SK-N-SH (cell line): ENCODE measurements around the gene KIAA1549.

ENCODE experiments used
- CTCF ChIP-seq: fragments of 200-600 bp; sonication (generic); IDR thresholded peaks from 2 replicates; pipeline ENCODE4 v1.6.1; 2017; ENCODE audit warnings: antibody characterized with exemption, mild to moderate bottlenecking, moderate library complexity
- EP300 ChIP-seq, 2 experiments: IDR thresholded peaks; 2 replicates each; pipeline versions ENCODE4 v1.4.0 to v1.6.1; 2012; ENCODE audit warnings: borderline replicate concordance in 1 of 2, low read depth in 1 of 2, low read length in 1 of 2
- FOXM1 ChIP-seq: IDR thresholded peaks from 2 replicates; pipeline ENCODE4 v1.4.0; 2012; ENCODE audit warnings: low read depth, mild to moderate bottlenecking
- GABPA ChIP-seq: IDR thresholded peaks from 2 replicates; pipeline ENCODE4 v1.4.0; 2012; ENCODE audit warnings: low read depth, mild to moderate bottlenecking
- MAX ChIP-seq: IDR thresholded peaks from 2 replicates; pipeline ENCODE4 v1.4.0; 2012; ENCODE audit warnings: low read depth
- MEF2A ChIP-seq: IDR thresholded peaks from 2 replicates; pipeline ENCODE4 v1.4.0; 2012; ENCODE audit warnings: low read depth, borderline replicate concordance
- MXI1 ChIP-seq: IDR thresholded peaks from 2 replicates; pipeline ENCODE4 v1.6.1; 2012; ENCODE audit warnings: mild to moderate bottlenecking, low read depth, low read length, improper control_type of control experiment
- NFIC ChIP-seq: IDR thresholded peaks from 2 replicates; pipeline ENCODE4 v1.4.0; 2012; ENCODE audit warnings: borderline replicate concordance
- POLR2AphosphoS5 ChIP-seq: IDR thresholded peaks from 2 replicates; pipeline ENCODE4 v1.6.1; 2012; ENCODE audit warnings: low read depth, low read length
- REST ChIP-seq: IDR thresholded peaks from 2 replicates; pipeline ENCODE4 v1.6.1; 2012; ENCODE audit warnings: mild to moderate bottlenecking, low read depth, low read length, moderate library complexity
- RFX5 ChIP-seq: IDR thresholded peaks from 2 replicates; pipeline ENCODE4 v1.6.1; 2012; ENCODE audit warnings: mild to moderate bottlenecking, improper control_type of control experiment, low read length
- USF1 ChIP-seq: IDR thresholded peaks from 2 replicates; pipeline ENCODE4 v1.4.0; 2012; ENCODE audit warnings: low read depth, borderline replicate concordance
- ZBTB33 ChIP-seq: IDR thresholded peaks from 2 replicates; pipeline ENCODE4 v1.4.0; 2012; ENCODE audit warnings: low read depth, borderline replicate concordance

GRCh38 chr7:138893258-138893657, 87.9 kb downstream of the KIAA1549 start:
- TF ChIP-seq EP300 (IDR thresholded peaks at IDR 0.05; ENCODE audit: borderline replicate concordance in 1 of 2, low read depth in 1 of 2, low read length in 1 of 2), result no peak
- TF ChIP-seq CTCF, result no peak
- no peak for TF ChIP-seq POLR2AphosphoS5
- TF ChIP-seq MXI1, result no peak
- no peak for TF ChIP-seq RFX5
- TF ChIP-seq MAX, result no peak
- TF ChIP-seq ZBTB33, result no peak
- TF ChIP-seq MEF2A, result no peak
- TF ChIP-seq FOXM1, result no peak
- no peak for TF ChIP-seq USF1
- no peak for TF ChIP-seq GABPA
- no peak for TF ChIP-seq NFIC
- no peak for TF ChIP-seq REST
